Kidney (tissue), 14 donors: ENCODE results near the gene NID2. TPM values are rescaled to one million over a fixed set of nuclear protein-coding genes. Genes with fewer than 3 reads are reported as not detected.

Experiments used
- DNase-seq, 5 donors: peaks; one replicate each; pipeline ENCODE4 v3.0.0-alpha.2; 2013 to 2020
- FAIRE-seq: peaks from 2 replicates; lab custom pipeline; 2012; peaks lifted over from hg19 to GRCh38; lab: Jason Lieb, UNC
- H3K27ac ChIP-seq, 2 donors: one replicate each; pipeline ENCODE4 v1.7.0; 2013; ENCODE audit warnings: low read depth in 2 of 2, low read length in 2 of 2, inconsistent platforms in 1 of 2
- H3K27me3 ChIP-seq: one replicate; pipeline ENCODE4 v1.7.1; 2013; ENCODE audit warnings: low read length, inconsistent platforms; ENCODE audit not compliant: control insufficient read depth, insufficient read depth
- H3K36me3 ChIP-seq, 3 donors: one replicate each; pipeline versions ENCODE4 v1.7.0 to v1.7.1; 2013; ENCODE audit warnings: low read length in 3 of 3, control low read depth in 1 of 3, inconsistent platforms in 1 of 3; ENCODE audit not compliant: insufficient read depth in 3 of 3, control insufficient read depth in 2 of 3
- H3K4me1 ChIP-seq, 3 donors: one replicate each; pipeline versions ENCODE4 v1.7.0 to v1.7.1; 2013; ENCODE audit warnings: low read length in 3 of 3, inconsistent platforms in 1 of 3, low read depth in 1 of 3; ENCODE audit not compliant: control insufficient read depth in 2 of 3, insufficient read depth in 2 of 3
- H3K4me3 ChIP-seq, 3 donors: one replicate each; pipeline versions ENCODE4 v1.7.0 to v1.8.1; 2013; ENCODE audit warnings: low read length in 3 of 3, control low read depth in 1 of 3, inconsistent platforms in 1 of 3
- H3K9ac ChIP-seq, 3 donors: one replicate each; pipeline versions ENCODE4 v1.7.0 to v1.7.1; 2013; ENCODE audit warnings: low read length in 3 of 3, control low read depth in 1 of 3, inconsistent platforms in 1 of 3
- H3K9me3 ChIP-seq, 3 donors: one replicate each; pipeline versions ENCODE4 v1.7.0 to v1.7.1; 2013; ENCODE audit warnings: low read length in 3 of 3, control low read depth in 1 of 3, inconsistent platforms in 1 of 3; ENCODE audit not compliant: control insufficient read depth in 2 of 3, insufficient read depth in 1 of 3
- intact Hi-C: fragments of 100-400 bp; cut with DNase I; formaldehyde crosslinking; loops from one replicate; pipeline ENCODE4 v1.11.1; 2022
- polyA plus RNA-seq: library from polyadenylated mRNA; stranded (reverse); fragments of 350-450 nt; fragmentation: Illumina TruSeq; extraction: RNeasy Lipid Tissue Mini Kit (QIAGEN cat#74804); gene quantifications from one replicate; pipeline ENCODE4 v1.2.3, GENCODE V29; 2014; ENCODE audit warnings: low read depth, low replicate concordance; ENCODE audit not compliant: insufficient read depth
- total RNA-seq: library from RNA; stranded (reverse); fragmentation: NEBNext Ultra II Directional; extraction: Animal tissue kit (Norgen Biotek cat#: 25700); gene quantifications from one replicate; pipeline ENCODE4 v1.2.1, GENCODE V29; 2021
- TF ChIP-seq, protein P1 (sequence below): IDR thresholded peaks from 3 replicates; pipeline ENCODE4 v1.5.1; 2012; ENCODE audit warnings: mild to moderate bottlenecking, moderate library complexity, borderline replicate concordance; ENCODE audit not compliant: insufficient read depth; ENCODE audit errors: extremely low read depth
- donor health status: control.
- donor health status: control.
- donor health status: control.
- donor health status: control.
- donor health status: control.
- donor health status: DM: yes; HTN: yes; CAD: no.
- donor health status: Normal renal cell carcinoma (clear cell type).

Gene NID2
- total and polyA plus RNA-seq, 2 donors from 2014 or later, result 7.1 to 37.7 TPM

GRCh38 chr14:51981218-51981854, 87.5 kb downstream of the NID2 start:
- Histone ChIP-seq H3K9me3 (no peaks in the 10 kb centered on the region), H3K4me1 (no peaks in the 10 kb centered on the region), H3K27ac (no peak overlapping the region), H3K9ac (no peak overlapping the region), H3K36me3 (no peaks in the 10 kb centered on the region), H3K27me3 (no peaks in the 10 kb centered on the region), H3K4me3 (no peak overlapping the region)
- FAIRE-seq, result no peak
- intact Hi-C loops, result no loop called here
- TF ChIP-seq, protein P1, sequence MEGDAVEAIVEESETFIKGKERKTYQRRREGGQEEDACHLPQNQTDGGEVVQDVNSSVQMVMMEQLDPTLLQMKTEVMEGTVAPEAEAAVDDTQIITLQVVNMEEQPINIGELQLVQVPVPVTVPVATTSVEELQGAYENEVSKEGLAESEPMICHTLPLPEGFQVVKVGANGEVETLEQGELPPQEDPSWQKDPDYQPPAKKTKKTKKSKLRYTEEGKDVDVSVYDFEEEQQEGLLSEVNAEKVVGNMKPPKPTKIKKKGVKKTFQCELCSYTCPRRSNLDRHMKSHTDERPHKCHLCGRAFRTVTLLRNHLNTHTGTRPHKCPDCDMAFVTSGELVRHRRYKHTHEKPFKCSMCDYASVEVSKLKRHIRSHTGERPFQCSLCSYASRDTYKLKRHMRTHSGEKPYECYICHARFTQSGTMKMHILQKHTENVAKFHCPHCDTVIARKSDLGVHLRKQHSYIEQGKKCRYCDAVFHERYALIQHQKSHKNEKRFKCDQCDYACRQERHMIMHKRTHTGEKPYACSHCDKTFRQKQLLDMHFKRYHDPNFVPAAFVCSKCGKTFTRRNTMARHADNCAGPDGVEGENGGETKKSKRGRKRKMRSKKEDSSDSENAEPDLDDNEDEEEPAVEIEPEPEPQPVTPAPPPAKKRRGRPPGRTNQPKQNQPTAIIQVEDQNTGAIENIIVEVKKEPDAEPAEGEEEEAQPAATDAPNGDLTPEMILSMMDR, result no peak
- DNase-seq, result no peak

GRCh38 chr14:51979088-51979709, 89.7 kb downstream of the NID2 start:
- Histone ChIP-seq H3K9ac (no peak overlapping the region), H3K27me3 (no peaks in the 10 kb centered on the region), H3K4me3 (no peak overlapping the region), H3K4me1 (no peaks in the 10 kb centered on the region), H3K27ac (no peak overlapping the region), H3K36me3 (no peaks in the 10 kb centered on the region), H3K9me3 (no peaks in the 10 kb centered on the region)
- TF ChIP-seq, protein P1, result peak; percentile 90
- FAIRE-seq, result peak; percentile 29
- intact Hi-C loops, result no loop called here
- DNase-seq, result peak; percentile 82 to 92 (median 86)

DNA sequence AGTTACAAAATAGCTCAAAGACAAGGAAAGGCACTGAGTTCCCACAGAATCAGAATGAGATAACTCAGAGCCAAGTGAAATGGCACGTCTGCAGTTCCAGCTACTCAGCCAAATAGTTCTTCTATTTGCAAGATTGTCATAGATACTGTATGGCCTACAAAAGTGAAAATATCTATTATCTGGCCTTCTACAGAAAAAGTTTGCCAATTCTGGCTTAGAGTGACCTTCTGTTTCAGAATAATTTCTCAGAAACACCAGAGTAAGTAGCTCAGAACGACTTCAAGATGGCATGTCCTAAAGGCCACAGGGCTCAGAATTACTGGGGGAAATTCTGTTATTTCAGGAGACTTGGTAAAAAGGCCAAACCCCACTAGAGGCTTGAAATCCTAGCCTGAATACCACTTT, 90.2 kb downstream of the NID2 start:
- Histone ChIP-seq H3K27ac (no peak overlapping the region), H3K9me3 (no peaks in the 10 kb centered on the region), H3K27me3 (no peaks in the 10 kb centered on the region), H3K4me1 (no peaks in the 10 kb centered on the region), H3K9ac (no peak overlapping the region), H3K36me3 (no peaks in the 10 kb centered on the region), H3K4me3 (no peak overlapping the region)
- TF ChIP-seq, protein P1, result no peak
- intact Hi-C loops, result no loop called here
- DNase-seq, result no peak
- FAIRE-seq, result no peak
